Activated naive CD4-positive, alpha-beta T cell (primary cell): Measurements from ENCODE around the gene PRPH2.

ENCODE experiments used
- DNase-seq, 4 experiments: peaks; one replicate each; lab custom pipeline; 2025; lab: John Stamatoyannopoulos, UW

Gene PRPH2

GRCh38 chr6:42722497-42722896, at the start of gene PRPH2:
Gene PRPH2, minus strand, starts transcription at chr6:42722597. Its CDS starts 263 bp downstream, at chr6:42722334.
- no peak for DNase-seq

DNA sequence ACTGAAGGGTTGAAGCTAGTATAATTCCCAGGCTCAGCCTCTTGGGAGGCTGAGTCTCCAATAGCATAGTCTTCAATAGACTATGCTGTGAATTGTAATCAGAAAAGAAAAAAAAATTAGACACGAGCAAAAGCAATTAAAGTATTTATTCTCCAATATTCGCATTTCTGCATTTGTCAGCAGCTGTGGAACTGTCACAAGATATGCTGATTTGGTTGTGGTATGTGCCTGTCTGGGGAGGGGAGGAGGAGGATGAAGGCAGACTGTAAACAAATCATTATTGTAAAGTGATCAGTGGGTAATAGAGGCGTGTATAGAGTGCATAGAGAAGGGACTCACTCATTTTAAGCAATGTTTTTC, 49.3 kb upstream of the PRPH2 start:
- DNase-seq, result no peak

DNA sequence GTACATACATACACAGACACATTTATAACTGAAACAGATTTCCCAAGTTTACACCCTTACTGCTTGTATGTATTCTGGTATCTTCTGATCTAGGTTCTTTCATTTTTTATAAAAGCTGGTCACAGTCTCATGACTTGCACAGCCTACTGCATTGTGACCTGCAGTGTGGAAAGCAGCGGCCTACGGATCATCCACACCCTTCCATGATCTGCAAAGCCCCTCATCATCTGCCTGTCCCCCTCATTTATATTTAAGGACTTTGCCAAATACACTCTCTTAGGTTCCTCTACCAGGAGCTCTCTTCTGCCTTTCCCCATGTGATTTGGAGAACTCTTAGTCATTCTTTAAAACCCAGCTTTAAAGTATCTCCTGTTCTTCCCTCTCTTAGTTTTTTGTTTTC, 47.4 kb upstream of the PRPH2 start:
- no peak for DNase-seq

- no peak for DNase-seq
Measured at GRCh38 chr6:42769051-42769450, 46.7 kb upstream of the PRPH2 start.

GRCh38 chr6:42766163-42766670, 43.8 kb upstream of the PRPH2 start:
- DNase-seq, result no peak

GRCh38 chr6:42764911-42765648, 42.7 kb upstream of the PRPH2 start:
- no peak for DNase-seq

- no peak for DNase-seq
Measured at GRCh38 chr6:42762950-42763349, 40.6 kb upstream of the PRPH2 start.

DNA sequence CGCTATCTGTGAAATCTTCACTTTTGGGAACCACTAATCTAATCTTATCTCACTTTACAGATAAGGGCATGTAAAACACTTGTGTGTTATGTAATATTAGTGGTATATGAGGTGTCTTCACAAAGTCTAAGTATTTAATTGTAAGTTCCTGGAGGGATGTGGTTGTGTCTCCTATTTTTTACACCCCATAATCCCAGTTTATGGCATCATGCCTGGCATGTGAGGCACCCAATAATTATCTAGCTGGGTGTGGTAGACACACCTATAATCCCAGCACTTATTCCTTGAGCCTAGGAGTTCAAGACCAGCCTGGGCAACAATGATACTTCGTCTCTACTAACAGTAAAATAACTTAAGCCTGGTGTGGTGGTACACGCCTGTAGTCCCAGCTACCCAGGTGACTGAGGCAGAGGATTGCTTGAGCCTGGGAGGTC, 40.0 kb upstream of the PRPH2 start:
- DNase-seq, result no peak

DNA sequence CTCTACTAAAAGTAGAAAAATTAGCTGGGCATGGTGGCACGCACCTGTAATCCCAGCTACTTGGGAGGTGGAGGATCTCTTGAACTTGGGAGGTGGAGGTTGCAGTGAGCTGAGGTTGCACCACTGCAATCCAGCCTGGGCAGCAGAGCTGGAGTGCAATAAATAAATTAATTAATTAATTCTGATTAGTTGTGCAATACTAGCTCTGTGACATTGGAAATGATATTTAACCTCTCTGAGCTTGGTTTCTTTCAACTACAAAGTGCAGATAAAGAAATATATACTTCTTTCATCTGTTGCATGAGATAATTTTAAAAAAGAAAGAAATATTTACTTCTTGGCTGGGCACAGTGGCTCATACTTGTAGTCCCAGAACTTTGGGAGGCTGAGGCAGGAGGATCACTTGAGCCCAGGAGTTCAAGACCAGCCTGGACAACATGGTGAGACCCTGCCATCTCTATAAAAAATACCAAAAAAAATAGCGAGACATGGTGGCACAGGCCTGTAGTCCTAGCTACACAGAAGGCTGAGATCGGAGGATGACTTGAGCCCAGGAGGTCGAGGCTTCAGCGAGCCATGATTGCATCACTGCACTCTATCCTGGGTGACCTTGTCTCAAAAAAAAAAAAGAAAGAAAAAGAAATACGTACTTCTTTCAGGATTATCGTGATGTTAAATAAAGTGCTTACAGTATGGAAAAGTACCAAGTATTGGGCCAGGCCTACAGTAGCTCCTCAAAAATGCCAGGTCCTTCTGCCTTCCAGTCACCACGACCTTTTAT, 39.1 kb upstream of the PRPH2 start:
- no peak for DNase-seq

DNA sequence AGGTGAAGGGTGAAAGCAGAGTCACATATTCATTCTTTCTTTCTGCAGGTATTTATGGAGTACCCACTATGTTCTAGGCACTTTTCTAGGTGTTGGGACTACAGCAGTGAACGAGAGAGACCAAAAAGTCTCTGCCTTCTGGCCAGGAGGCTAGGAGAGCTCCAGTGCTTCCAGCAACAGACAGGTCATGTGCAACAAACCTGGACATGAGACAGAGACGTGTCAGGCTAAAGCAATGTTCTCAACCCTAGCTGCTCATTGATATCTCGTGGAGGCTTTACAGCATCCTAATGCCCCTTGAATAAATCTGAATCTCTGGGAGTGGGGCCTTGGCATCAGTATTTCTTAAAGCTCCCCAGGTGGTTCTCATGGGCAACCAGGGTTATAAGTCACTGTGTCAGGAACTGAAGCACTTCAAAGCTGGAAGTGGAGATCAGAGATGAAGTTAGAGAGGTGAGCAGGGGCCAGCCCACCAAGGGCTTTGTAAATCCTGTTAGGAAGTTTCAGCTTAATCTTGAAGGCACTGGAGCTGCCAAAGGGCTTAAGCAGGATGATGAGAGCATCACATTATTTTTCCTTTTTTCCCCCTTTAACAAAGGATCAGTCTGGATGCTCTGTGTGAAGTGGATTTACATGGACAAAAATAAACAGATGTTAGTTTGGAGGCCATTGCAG, 36.5 kb upstream of the PRPH2 start:
- no peak for DNase-seq

- no peak for DNase-seq
Measured at GRCh38 chr6:42756722-42757121, 34.3 kb upstream of the PRPH2 start.

DNA sequence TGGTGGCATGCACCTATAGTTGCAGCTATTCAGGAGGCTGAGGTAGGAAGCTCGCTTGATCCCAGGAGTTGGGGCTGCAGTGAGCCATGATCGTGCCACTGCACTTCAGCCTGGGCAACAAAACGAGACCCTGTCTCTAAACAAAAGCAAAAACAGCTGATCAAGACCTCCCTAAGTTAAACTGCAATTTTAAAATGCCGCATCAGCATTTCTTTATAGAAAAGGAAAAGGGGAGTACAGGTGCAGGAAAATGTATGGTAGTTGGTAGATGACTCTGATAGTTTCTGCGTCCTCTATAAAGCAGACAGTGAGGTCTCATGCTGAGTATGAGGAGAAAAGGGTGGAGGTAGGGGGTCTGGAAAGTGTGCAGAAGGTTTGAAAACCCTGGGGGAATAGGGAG, 32.4 kb upstream of the PRPH2 start:
- DNase-seq, result no peak

- no peak for DNase-seq
Measured at GRCh38 chr6:42751055-42751454, 28.7 kb upstream of the PRPH2 start.

- no peak for DNase-seq
Measured at GRCh38 chr6:42748203-42748898, 26.0 kb upstream of the PRPH2 start.

DNA sequence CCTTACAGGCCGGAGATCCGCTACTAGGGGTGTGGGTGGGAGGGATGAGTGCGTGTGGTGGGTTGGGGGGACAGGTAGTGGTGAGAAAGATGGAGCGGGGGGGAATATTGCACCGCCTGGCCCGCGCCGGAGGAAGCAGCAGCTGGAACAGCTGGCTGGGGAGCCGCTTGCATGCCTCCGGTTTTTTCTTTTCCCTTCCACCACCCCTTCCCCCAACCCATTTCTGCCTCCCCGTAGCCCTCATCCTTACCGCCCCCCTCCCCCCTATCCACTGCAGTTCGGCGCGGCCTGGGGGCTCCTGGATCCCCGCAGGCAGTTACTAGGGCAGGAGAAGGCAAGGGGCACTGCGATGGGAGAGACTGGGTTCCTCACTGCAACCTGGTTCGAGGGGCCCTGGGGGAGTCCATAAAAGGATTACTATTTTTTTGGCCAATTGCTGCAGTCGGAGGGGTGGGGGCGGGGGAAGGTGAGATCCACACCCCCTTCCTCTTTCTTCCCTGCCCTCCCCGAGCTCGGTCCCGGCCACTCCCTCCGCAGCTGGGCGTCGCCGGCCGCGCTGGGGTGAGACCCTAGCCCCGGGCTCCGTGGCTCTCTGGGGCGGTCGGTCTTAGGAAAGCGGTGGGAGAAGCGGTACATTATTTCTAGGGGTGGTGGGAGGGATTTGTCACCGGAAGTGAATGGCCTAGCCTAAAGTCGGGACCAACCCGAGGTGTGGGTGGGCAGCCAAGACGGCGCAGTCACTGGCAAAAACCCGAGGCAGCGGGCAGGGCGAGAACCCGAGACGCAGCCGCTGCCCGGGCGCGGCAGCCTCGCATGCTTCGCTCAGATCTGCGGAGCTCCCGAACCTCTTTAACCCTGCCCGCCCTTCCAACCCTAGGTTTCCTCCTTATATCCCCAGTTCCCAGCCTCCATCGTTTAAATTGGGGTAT, 24.3 kb upstream of the PRPH2 start:
- DNase-seq, result peak; percentile 29 to 76 (median 52)

GRCh38 chr6:42745640-42746462, 23.5 kb upstream of the PRPH2 start, which contains the start of gene TBCC:
Gene TBCC, minus strand, starts transcription at chr6:42746103. Its CDS starts 30 bp downstream, at chr6:42746073.
- DNase-seq, result peak; percentile 76 to 93 (median 84)

GRCh38 chr6:42745083-42745639, 22.8 kb upstream of the PRPH2 start:
- no peak for DNase-seq

- no peak for DNase-seq
Measured at GRCh38 chr6:42744351-42744893, 22.0 kb upstream of the PRPH2 start.
